Hypothalamus (tissue), 51 donors: ENCODE measurements around the gene LRRC39.

Experiments used
- DNase-seq, 51 donors: peaks; one replicate each; lab custom pipeline; 2025; lab: John Stamatoyannopoulos, UW

The LRRC39 gene

DNA sequence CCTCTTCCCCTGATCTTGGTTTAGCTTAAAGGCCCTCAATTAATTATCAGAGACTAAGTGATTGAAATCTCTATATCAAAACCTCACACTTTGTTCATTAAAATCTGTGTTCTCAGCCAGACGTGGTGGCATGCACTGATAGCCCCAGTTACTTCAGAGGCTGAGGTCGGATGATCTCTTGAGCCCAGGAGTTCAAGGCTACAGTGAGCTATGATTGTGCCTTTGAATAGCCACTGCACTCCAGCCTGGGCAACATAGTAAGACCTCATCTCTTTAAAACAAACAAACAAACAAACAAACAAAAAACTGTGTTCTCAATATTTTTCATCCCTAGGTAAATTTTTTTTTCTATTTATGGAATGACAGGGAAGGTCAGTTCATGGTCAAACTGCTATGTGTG, 26.4 kb downstream of the LRRC39 start:
- DNase-seq, result no peak

DNA sequence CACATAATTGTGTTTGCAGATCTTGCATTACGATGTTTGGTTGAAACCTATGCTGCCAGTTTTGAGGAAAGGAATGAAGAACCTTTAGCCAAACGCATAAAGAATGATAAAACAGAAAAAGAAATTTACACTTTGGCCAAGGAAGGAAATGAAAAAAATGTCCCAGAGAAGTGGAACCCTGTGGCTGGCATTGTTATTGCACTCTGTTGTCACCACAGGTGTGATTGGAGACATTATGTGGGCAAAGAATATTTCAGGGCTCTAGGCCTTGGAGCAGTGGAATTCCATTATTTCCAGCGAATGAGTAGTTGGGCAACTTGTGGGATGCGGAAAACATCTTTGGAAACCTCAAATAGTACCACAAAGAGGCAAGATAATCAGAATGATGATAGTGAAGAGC, 30.2 kb downstream of the LRRC39 start:
- DNase-seq, result no peak

DNA sequence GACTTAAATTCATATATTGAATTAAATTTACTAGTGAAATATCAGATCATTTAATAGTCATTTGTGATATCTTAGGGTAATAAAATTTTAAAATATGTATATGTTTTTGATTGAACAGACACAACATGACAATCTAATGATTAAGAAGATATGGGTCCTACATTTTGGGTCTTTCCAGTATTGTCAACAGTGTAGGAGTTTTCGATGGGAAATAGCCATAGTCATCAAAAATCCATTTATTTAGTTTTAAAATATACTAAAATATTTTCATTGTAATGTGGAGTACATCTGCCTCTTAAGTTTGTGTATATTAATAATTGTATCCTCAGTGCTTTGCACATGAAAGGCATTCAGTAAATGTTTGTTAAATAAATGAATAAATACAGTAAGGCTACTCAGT, 31.1 kb downstream of the LRRC39 start:
- no peak for DNase-seq

DNA sequence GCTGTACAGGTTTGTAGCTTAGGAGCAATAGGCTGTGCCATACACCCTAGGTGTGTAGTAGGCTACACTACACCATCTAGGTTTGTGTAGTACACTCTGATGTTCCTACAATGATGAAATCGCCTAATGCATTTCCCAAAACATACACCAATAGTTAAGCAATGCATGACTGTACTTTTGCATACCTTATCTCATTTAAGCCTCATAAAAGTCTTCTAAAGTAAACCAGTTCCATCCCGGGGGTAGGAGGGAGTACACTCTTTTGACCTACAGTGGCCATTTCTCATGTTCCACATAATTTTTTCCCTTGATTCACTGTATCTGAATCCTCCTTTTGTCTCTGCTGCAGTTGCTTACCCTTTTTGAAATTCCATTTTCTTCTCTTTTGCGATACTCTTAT, 32.9 kb downstream of the LRRC39 start:
- DNase-seq, result no peak

DNA sequence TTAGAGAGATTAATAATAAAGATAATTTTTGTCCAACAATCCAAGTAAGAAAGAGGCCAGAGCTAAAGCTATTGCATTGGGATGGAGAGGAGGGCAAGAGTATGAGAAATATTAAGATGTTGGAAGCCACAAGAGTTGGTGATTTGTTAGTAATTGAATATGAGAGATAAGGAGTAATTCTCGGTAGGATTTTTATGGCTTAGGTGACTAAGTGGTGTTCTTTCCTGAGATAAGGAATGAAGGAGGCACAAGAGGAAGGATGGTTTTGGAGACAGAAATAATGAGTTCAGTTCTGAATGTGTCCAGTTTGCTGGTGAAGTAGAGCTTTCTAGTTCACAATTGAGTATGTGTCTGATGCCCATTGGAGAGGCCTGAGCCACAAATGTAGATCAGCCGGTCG, 35.7 kb downstream of the LRRC39 start:
- DNase-seq, result no peak

DNA sequence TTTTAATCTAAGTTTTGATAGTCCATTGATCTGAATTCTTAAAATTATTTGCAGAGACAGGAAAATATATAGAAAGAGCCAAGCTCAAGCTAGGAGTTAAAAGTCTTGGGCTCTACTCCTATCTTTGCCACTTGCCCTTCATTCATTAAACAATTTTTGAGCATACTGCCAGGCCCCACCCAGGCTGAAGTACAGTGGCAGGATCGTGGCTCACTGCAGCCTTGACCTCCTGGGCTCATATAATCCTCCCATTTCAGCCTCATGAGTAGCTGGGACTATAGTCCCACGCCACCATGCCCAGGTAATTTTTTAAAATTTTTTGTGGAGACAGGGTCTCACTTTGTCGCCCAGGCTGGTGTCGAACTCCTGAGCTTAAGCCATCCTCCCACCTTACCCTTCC, 36.9 kb downstream of the LRRC39 start:
- no peak for DNase-seq

DNA sequence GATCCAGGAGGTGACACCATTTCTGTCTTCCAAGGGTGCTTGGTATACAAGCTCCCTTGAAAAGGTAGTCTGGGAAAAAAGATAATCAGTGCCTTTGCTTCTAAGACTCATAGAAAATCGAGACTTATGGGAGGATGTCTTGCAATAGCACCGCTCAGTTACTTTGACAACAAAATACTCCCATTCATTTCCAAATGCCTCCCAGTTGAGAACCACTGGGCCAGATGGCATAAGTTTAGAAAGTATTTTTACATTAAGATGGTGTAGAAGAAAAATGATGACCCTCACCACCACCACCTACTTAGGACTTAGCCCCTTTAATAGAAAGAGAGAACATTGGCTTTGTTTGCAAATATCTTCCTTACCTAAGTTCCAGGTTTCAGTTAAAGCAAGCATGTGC, 40.5 kb downstream of the LRRC39 start:
- no peak for DNase-seq

DNA sequence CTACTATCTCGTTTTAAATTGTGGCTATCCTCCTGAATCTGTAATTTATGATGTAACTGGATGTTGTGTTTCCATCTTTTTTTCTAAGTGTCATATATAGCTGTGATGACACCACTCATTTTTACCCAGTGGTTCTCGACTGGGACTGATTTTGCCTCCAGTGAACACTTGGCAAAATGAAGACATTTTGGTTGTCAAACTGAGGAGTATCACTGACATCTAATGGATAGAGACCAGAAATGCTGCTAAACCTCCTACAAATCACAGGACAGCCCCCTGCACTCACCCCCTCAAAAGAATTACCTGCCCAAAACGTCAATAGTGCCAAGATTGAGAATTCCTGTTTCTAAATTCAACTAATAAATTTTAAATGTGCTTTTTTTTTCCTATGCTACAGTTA, 43.2 kb downstream of the LRRC39 start:
- DNase-seq, result no peak

DNA sequence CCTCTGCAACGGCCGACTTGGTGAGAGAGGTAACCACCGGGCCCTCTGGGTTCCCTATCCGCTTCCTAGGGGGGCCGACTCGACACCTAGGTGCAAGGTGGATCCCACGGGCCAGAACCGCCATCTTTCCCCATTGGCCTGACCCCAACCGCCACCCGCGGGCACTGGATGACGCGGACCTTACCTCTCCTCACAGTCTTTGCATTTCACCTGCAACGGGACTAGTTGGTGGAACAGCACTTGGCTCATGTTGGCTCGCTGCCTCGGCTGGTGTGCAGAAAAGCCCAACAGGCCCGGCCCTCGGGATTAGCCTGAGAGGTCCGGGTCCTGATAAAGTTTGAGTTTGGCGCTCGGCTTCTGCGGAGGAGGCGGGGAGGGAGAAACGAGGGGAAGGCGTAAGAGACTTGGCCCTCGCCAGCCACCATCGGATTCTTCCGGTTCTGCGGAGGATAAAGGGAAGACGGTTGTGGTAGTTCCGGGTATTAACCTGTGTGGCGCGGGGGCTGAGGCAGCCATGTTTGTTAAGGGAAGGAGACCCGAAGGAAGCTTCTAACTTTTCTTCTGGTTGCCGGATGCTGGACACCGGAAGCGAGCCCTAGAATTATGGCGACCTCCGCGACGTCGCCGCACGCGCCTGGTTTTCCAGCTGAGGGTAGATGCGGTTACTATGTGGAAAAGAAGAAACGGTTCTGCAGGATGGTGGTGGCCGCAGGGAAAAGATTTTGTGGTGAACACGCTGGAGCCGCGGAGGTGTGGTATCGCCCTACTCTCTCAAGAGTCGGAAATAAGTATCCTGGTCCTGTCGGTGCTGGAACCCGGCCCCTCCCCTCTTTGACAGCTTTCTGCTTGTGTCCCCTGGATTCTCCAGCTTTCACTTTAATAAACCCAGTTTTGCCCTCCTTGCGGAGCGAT, 45.2 kb downstream of the LRRC39 start, which contains the start of the genes SASS6 and TRMT13:
TSS of gene SASS6 (minus strand) at position 365 of the 912 bp plus-strand sequence. CDS start at position 249, 116 bp downstream.
TSS of gene TRMT13 (plus strand) at position 598 of the 912 bp plus-strand sequence. CDS start at position 604, 6 bp downstream.
- peak; percentile 76 to 98 (median 93) for DNase-seq

DNA sequence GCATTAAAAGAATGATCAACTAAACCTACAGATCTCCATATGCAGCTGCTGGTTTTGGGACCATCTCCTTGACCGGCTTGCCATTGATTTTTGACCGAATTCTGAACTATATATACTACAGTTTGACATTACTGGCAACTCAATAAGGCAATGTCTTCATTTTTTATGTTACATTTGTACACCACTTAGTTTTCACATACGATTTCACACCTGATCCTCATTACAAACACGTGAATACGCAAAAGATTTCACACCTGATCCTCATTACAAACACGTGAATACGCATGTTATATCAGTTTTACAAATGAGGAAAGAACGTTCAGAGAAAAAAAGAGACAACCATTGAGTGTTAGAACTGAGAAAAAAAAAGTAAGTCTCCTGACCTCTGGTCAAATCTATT, 46.4 kb downstream of the LRRC39 start:
- no peak for DNase-seq

DNA sequence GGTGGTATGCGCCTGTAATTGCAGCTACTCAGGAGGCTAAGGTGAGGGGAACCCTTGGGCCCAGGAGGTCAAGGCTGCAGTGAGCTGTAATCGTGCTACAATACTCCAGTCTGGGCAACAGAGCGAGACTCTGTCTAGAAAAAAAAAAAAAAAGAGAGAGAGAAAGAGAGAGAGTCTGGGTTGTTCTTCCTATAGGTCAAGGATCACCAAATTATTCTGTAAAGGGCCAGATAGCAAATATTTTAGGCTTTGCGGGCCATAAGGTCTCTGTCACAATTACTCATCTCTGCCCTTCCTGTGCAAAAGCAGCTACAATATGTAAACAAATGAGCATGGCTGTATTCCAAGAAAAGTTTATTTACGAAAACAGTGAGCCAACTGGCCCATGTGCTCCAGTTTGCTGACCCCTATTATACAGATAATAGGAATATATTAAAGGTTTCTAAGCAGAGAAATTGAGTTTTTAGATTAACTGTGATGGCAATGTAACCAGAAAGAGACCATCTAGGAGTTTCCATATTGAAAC, 47.4 kb downstream of the LRRC39 start:
- DNase-seq, result no peak

DNA sequence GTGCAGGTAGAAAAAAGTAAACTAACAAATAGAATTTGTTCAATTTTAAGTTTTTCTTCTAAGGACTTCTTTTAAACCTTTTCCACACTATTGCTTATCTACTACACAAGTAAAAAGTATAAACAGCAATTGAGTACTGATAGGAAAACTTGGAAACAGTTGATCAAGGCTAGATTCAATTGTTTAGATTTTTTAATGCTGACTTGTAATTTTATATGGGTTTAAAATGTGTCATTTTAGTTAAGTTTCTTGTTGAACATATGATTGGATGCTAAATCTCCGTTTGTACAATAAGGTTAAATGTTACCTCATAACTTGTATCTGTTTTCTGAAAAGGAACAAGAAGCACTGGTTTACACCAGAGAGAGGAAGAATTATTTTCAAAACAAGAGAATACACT, 50.8 kb downstream of the LRRC39 start:
- no peak for DNase-seq

DNA sequence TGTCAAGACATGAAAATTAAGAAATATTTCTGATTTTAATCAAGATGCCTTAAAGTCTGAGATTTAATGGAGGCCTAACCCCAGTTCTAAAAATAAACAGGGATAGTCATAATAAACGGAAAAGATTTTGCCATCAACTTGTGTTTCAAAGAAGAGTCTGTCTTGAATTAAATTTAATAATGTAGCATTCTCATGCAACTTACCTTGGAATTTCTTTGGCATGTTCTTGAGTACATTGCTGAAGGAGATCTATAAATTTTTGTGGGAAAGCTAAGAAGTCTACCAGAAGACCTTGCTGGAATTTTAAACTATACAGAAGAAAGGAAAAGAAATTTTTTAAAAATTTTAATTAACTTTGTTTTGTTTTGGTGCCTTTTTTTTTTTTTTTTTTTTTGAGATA, 55.9 kb downstream of the LRRC39 start:
- no peak for DNase-seq

DNA sequence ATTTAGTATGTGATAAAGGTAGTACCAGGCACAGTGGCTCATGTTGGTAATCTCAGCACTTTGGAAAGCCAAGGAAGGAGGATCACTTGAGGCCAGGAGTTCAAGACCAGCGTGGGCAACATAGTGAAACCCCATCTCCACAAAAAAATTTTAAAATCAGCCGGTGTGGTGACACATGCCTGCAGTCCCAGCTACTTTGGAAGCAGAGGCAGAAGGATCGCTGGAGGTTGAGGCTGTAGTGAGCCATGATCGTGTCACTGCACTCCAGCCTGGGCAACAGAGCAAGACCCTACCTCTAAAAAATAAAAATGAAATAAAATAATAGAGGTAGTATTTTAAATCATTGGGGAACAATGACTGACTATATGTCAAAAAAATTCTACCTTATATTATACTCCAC, 62.5 kb downstream of the LRRC39 start:
- DNase-seq, result no peak

DNA sequence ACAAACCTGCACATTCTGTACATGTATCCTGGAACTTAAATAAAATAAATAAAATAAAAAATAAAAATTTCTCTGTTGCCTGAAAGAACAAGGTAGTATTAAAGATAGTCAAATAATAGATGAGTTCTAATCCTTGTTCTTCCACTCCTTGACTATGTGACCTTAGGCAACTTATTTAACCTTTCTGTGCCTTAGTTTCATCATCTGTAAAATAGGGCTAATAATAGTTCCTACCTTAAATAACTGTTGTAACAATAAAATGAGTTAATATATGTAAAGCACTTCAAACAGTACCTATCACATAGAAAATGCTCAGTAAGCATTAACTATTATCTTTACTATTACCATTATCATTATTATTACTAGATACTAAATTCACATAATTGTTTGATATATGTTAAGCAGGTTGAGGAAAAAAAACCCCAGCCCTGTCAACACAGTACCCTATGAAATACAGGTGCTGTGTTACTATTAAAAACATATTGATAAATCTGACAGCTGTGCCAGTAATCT, 68.4 kb downstream of the LRRC39 start:
- DNase-seq, result no peak

DNA sequence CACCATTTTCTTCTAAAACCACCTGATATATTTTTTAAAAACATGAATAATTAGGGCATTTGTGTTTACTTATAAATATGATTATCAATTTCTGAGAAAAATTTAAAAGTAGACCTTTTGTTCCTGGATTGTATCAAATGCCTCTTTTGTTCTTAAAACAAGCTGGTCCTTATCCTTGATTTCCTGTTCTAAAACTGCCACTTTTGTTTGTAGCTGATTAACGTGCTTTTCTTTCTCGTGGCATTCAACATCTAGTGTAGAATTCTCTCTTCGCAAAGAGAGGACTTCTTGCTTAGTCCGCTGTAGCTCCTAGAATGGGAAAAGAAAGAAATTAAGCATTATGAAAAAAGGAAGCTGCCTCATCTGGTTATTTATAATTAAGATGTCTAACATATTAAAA, 70.4 kb downstream of the LRRC39 start:
- DNase-seq, result no peak

DNA sequence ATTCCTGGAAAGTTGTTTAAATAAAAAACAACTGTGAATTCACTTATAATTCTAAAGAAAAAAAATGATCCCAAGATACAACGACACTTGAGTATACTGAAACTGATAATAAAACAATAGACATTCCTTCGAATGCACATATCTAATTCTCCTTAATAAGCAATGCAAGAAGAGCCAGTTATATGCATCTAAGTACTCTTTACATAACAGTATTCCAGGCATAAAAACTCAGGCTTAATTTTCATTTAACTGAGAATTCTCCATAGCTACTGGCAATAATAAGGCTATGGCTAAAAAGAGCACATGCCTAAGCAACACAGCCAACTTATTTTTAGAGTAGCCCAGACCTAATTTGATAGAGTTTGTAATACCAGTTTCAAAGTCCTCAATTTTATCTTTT, 76.5 kb downstream of the LRRC39 start:
- DNase-seq, result no peak

DNA sequence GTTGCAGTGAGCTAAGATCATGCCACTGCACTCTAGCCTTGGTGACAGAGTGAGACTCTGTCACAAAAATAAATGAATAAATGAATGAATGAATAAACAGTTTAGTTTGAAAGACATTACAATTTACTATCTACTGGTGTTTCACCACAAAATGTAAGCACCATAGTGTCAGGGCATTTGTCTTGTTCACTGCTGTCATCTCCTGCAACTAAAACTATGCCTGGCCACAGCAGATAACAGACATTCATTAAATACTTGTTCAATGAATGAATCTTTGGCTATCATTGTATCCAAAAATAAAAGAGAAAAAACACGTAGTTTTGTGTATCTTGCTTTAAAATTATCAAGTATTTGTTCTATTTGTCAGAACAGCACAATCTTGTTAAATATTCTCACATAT, 77.9 kb downstream of the LRRC39 start:
- DNase-seq, result no peak
